Ectodermal cell (in vitro differentiated cells): ENCODE data around the gene NIBAN1.

Experiments used
- H3K27ac ChIP-seq: 2 replicates; pipeline ENCODE4 v1.7.0; 2013; ENCODE audit warnings: mild to moderate bottlenecking, low read depth, low read length; ENCODE audit not compliant: insufficient read depth, poor library complexity, severe bottlenecking
- H3K27me3 ChIP-seq: 2 replicates; pipeline ENCODE4 v1.7.0; 2013; ENCODE audit warnings: mild to moderate bottlenecking, low read length; ENCODE audit not compliant: insufficient read depth, control insufficient read depth, poor library complexity, severe bottlenecking
- H3K36me3 ChIP-seq: one replicate; pipeline ENCODE4 v1.7.0; 2013; ENCODE audit warnings: low read length; ENCODE audit not compliant: control insufficient read depth, insufficient read depth
- H3K4me1 ChIP-seq: one replicate; pipeline ENCODE4 v1.7.0; 2013; ENCODE audit warnings: low read length; ENCODE audit not compliant: control insufficient read depth, insufficient read depth
- H3K4me3 ChIP-seq: 2 replicates; pipeline ENCODE4 v1.7.0; 2013; ENCODE audit warnings: low read depth, low read length, control low read depth; ENCODE audit not compliant: insufficient read depth
- H3K9me3 ChIP-seq: 2 replicates; pipeline ENCODE4 v1.7.0; 2013; ENCODE audit warnings: mild to moderate bottlenecking, low read length, moderate library complexity; ENCODE audit not compliant: control insufficient read depth
- WGBS, 2 experiments: methylation state at CpG; one replicate each; pipeline ENCODE4 v1.1.7; 2013; ENCODE audit warnings: missing lambda C conversion rate in 2 of 2; 5-methylcytosine and 5-hydroxymethylcytosine counted together

NIBAN1 gene

DNA sequence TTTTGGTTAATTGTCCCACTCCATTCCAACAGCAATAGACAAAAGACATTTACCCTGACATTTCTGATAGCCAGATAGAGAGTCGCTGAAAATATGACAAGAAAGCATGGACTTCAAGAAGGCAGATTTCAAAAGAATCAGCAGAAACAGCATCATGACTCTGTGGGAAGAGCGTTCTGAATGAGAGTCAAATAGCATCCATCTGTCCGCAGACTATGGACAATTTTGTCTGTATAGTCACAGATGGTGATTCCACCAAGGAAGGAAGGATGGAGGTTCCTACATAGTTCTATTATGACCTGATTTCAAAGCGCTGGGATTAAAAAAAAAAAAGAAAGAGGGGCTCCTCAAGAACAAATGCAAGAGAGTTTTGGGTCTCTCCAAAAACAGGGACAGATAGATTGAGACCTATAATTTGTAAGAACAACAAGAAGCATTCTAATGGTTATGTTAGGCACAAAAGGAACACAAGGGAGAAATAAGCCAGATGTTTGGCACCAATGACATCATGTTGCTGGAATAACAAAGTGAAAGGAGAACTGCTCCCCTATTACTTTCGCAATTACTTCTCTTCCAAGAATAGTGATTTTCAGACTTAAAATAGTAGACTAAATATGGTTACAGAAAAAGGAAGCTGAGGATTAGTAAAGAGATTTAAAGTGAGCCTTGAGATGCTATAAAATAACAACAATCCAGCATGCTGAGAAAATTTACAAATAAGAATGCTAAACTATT is 28.5 kb downstream of the NIBAN1 start:
- Histone ChIP-seq H3K36me3 (no peaks in the 10 kb centered on the region), H3K27ac (no peak overlapping the region), H3K9me3 (no peaks in the 10 kb centered on the region), H3K4me1 (no peaks in the 10 kb centered on the region), H3K27me3 (no peaks in the 10 kb centered on the region), H3K4me3 (no peak overlapping the region)
- 88 to 94% methylated on average over 4 to 5 of the region's 5 CpGs for WGBS, 2 experiments

GRCh38 chr1:184945029-184945428 is 29.3 kb downstream of the NIBAN1 start:
- no peaks in the 10 kb centered on the region for H3K27me3 ChIP-seq
- no peaks in the 10 kb centered on the region for H3K36me3 ChIP-seq
- WGBS, 2 experiments, result 93 to 96% methylated on average over 2 of the region's 2 CpGs
- no peak overlapping the region for H3K27ac ChIP-seq
- H3K4me1 ChIP-seq, result no peaks in the 10 kb centered on the region
- no peaks in the 10 kb centered on the region for H3K9me3 ChIP-seq
- no peak overlapping the region for H3K4me3 ChIP-seq

DNA sequence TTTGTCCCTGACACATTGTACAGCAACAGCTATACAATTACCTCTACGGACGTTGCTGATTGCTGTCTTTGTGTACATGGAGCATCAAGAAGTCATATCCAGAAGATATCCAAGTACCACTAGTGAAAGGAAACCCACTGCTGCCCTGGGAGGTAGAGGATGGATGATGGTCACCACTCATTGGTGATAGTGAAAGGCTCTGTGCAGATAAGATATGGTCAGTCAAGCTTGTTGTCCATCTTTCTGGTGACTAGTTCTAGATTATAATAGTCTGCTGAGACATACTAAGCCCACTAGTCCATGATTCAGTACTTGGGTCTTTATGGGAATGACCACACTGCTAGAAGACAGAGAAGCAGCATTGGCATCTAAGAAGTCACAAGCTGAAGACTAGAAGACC is 30.3 kb downstream of the NIBAN1 start:
- Histone ChIP-seq H3K4me3 (no peak overlapping the region), H3K27me3 (no peaks in the 10 kb centered on the region), H3K36me3 (no peaks in the 10 kb centered on the region), H3K9me3 (no peaks in the 10 kb centered on the region), H3K27ac (no peak overlapping the region), H3K4me1 (no peaks in the 10 kb centered on the region)
- WGBS, 2 experiments, result 88 to 100% methylated on average over 2 of the region's 2 CpGs

GRCh38 chr1:184941735-184942134 is 32.6 kb downstream of the NIBAN1 start:
- 88 to 98% methylated on average over 3 of the region's 3 CpGs for WGBS, 2 experiments
- Histone ChIP-seq H3K4me1 (no peaks in the 10 kb centered on the region), H3K36me3 (no peaks in the 10 kb centered on the region), H3K9me3 (no peaks in the 10 kb centered on the region), H3K27me3 (no peaks in the 10 kb centered on the region), H3K4me3 (no peak overlapping the region), H3K27ac (no peak overlapping the region)

- no peaks in the 10 kb centered on the region for H3K27me3 ChIP-seq
- H3K9me3 ChIP-seq, result no peaks in the 10 kb centered on the region
- no peak overlapping the region for H3K4me3 ChIP-seq
- H3K4me1 ChIP-seq, result no peaks in the 10 kb centered on the region
- no peaks in the 10 kb centered on the region for H3K36me3 ChIP-seq
- no peak overlapping the region for H3K27ac ChIP-seq
- 91 to 97% methylated on average over 2 of the region's 2 CpGs for WGBS, 2 experiments
Observed at GRCh38 chr1:184941410-184941733, 32.9 kb downstream of the NIBAN1 start.

DNA sequence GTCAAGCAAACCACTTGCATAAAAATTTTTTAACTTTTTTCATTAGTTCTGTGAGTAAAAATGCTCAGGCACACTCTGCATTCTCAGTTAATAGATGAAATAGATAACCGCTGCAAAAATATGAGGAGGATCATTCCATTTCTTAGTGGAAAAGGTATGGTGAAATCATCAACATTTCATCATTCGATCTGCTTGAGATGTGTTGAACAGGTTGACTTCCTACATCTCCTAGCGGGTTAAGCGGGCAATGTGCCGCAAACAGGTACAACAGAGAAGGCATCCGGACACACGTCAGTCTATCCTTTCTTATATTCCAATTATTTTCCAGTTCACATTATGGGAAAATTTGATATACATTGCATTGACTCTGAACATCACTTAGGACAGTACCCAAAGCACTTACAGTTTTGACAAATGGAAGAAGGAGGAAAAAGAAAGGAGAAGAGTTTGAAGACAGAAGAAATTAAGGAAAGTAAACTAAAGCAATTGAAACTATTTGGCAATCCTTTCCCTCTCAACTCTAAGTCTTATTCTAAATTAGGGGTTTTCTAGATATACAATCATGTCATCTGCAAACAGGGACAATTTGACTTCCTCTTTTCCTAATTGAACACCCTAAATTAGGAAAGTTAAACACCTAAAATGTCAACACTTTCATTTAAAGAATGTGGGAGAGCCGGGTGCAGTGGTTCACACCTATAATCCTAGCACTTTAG is 33.5 kb downstream of the NIBAN1 start:
- no peak overlapping the region for H3K27ac ChIP-seq
- no peaks in the 10 kb centered on the region for H3K4me1 ChIP-seq
- no peaks in the 10 kb centered on the region for H3K9me3 ChIP-seq
- no peaks in the 10 kb centered on the region for H3K27me3 ChIP-seq
- WGBS, 2 experiments, result 90 to 97% methylated on average over 8 of the region's 8 CpGs
- H3K36me3 ChIP-seq, result no peaks in the 10 kb centered on the region
- H3K4me3 ChIP-seq, result no peak overlapping the region

DNA sequence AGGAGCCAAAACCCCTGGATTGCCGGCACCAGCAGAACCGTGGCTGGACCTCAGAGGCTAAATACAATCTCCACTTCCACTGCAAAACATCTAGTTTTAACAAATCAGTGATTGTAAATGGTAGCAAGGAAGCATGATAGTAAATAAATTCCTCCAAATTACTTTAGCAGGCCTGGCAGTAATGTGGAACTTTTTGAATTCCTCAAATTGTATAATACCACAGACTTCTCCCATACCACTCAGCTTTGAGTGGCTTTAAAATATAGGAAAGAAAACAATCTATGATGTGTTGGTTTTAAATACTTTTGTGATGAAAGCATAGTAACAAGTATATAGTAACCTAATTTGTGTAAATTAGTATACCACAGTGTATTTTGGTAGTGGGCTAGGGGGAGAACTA is 34.1 kb downstream of the NIBAN1 start:
- no peaks in the 10 kb centered on the region for H3K36me3 ChIP-seq
- no peaks in the 10 kb centered on the region for H3K27me3 ChIP-seq
- no peak overlapping the region for H3K4me3 ChIP-seq
- no peaks in the 10 kb centered on the region for H3K4me1 ChIP-seq
- no peaks in the 10 kb centered on the region for H3K9me3 ChIP-seq
- WGBS, 2 experiments, result 86 to 100% methylated on average over 1 to 2 of the region's 2 CpGs
- H3K27ac ChIP-seq, result no peak overlapping the region

GRCh38 chr1:184937729-184938128 is 36.6 kb downstream of the NIBAN1 start:
- 69 to 76% methylated on average over 4 of the region's 4 CpGs for WGBS, 2 experiments
- Histone ChIP-seq H3K27me3 (no peaks in the 10 kb centered on the region), H3K4me3 (no peak overlapping the region), H3K9me3 (no peaks in the 10 kb centered on the region), H3K4me1 (no peaks in the 10 kb centered on the region), H3K36me3 (no peaks in the 10 kb centered on the region), H3K27ac (no peak overlapping the region)

- no peaks in the 10 kb centered on the region for H3K36me3 ChIP-seq
- H3K27me3 ChIP-seq, result no peaks in the 10 kb centered on the region
- H3K4me3 ChIP-seq, result no peak overlapping the region
- no peaks in the 10 kb centered on the region for H3K9me3 ChIP-seq
- 92 to 95% methylated on average over 6 to 8 of the region's 8 CpGs for WGBS, 2 experiments
- H3K4me1 ChIP-seq, result no peaks in the 10 kb centered on the region
- H3K27ac ChIP-seq, result no peak overlapping the region
Observed at GRCh38 chr1:184935920-184936798, 38.1 kb downstream of the NIBAN1 start.

- no peaks in the 10 kb centered on the region for H3K9me3 ChIP-seq
- H3K27ac ChIP-seq, result no peak overlapping the region
- WGBS, 2 experiments, result 92 to 100% methylated on average over 1 of the region's 2 CpGs
- H3K4me1 ChIP-seq, result no peaks in the 10 kb centered on the region
- H3K27me3 ChIP-seq, result no peaks in the 10 kb centered on the region
- H3K36me3 ChIP-seq, result no peaks in the 10 kb centered on the region
- no peak overlapping the region for H3K4me3 ChIP-seq
Observed at GRCh38 chr1:184933944-184934343, 40.4 kb downstream of the NIBAN1 start.
